GDM1 (cell line): ENCODE results near the gene HK2.
"Not testable (repeated sequence)": the region's sequence is repeated elsewhere in the genome, so short reads cannot be mapped to it uniquely, and the experiment has no call there.

ENCODE experiments used
- DNase-seq: peaks from one replicate; lab custom pipeline; 2025; lab: John Stamatoyannopoulos, UW

The HK2 gene

DNA sequence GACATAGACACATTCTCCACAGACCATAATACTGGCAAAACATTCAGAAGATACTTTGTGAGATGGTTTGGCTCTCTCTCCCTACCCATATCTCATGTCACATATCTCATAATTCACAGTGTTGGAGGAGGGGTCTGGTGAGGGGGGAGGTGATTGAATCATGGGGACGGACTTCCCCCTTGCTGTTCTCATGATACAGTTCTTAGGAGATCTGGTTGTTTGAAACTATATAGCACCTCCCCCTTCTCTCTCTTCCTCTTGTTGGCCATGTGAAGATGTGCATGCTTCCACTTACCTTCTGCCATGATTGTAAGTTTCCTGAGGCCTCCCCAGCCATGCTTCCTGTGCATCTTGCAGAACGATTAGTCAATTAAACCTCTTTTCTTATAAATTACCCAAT, 61.1 kb downstream of the HK2 start:
- no peak for DNase-seq

DNA sequence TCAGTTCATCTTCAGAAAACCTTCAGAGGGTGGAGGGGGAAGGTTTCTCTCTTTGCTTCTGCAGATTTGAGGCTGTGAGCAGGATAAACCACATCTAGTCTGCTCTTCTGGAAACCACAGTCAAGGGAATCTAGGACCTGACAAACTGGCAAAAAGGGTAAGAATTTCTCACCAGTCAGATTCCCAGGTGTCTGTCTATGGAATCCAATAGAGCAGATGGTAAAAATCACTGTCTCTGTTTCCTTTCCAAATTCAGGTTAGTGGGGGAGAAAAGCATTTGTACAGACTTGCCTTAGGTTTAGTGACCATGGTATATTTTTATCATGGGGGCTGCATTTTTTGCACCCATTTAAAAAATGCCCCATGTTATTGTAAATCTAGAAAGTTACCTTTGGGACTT, 62.3 kb downstream of the HK2 start:
- DNase-seq, result no peak

DNA sequence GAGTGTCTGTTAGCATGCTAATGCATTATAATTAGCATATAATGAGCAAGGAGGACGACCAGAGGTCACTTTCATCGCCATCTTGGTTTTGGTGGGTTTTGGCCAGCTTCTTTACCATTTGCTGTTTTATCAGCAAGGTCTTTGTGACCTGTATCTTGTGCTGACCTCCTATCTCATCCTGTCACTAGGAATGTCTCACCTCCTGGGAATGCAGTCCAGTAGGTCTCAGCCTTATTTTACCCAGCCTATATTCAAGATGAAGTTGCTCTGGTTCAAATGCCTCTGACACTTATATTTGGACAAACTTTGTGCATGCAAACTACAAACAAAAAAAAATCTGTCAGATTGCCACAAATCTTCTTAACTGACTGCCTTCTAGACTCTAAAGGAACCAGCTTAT, 66.3 kb downstream of the HK2 start:
- DNase-seq, result not testable (repeated sequence)

DNA sequence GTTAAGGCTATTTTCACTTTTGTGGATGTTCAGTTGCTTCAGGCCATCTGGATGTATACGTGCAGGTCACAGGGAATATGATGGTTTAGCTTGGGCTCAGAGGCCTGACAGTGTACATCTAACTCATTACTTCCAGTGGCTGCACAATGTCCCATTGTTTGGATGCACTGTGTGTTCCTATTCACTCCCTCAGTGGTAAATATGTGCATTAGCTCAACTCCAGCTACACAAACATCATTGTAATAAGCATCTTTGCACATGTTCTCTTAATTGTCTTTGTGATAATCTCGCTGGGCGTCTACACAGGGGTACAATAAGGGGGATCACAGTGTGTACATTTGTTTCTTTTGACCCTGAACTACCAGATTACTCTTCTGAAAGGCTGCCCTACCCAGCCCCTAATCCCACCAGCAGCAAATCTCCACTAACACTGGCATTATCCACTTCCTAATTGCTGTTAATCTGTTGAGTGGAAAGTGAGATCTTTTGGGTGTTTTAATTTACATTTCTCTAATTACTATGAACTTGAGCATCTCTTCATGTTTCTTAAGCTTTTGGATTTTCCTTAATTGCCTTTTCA, 68.4 kb downstream of the HK2 start:
- no peak for DNase-seq

DNA sequence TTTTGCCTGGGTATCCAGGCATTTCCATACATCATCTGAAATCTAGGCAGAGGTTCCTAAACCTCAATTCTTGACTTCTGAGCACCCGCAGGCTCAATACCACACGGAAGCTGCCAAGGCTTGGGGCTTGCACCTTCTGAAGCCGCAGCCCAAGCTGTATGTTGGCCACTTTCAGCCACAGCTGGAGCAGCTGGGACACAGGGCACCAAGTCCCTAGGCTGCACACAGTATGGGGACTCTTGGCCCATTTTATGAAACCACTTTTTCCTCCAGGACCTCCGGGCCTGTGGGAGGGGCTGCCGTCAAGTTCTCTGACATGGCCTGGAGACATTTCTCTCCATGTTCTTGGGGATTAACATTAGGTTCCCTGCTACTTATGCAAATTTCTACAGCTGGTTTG, 72.5 kb downstream of the HK2 start:
- DNase-seq, result no peak

DNA sequence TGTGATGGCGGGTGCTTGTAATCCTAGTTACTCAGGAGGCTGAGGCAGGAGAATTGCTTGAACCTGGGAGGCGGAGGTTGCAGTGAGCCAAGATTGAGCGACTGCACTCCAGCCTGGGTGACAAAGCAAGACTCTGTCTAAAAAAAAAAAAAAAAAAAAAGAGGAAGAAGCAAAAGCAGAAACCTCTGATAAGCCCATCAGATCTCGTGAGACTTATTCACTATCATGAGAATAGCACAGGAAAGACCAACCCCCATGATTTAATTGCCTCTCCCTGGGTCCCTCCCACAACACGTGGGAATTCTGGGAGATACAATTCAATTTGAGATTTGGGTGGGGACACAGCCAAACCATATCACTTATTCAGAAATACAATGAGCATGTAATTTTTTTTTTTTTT, 73.6 kb downstream of the HK2 start:
- DNase-seq, result not testable (repeated sequence)

DNA sequence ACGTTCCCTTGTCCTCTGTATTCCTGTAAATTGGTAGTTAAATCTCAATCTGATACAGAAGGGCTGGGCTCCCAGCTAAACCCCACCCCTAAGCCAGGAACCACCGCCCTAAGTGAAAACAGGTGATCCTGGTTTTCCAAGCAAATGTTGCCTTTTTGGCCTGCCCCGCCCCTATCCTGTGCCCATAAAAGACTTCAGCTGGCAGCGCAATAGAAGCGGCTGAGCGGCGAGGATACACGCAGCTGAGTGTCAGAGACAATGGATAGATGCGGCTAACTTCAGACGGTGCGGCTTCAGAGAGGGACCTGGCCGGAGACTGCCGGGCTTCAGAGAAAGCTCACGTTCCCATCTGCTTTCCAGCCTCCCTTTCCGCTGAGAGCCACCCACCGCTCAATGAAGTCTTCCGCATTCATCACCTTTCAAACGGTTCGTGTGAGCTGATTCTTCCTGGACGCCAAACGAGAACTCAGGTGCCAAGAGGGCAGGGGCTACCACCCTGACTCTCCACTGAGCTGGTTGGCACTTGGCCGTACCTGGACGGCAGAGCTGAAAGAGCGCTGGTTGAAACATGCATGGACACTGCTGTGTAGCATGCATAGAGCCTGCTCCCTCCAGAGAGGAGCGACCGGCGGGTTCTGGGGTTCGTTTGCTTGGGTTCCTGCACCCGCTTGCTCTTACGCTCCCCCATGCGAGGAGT, 75.0 kb downstream of the HK2 start:
- DNase-seq, result no peak

DNA sequence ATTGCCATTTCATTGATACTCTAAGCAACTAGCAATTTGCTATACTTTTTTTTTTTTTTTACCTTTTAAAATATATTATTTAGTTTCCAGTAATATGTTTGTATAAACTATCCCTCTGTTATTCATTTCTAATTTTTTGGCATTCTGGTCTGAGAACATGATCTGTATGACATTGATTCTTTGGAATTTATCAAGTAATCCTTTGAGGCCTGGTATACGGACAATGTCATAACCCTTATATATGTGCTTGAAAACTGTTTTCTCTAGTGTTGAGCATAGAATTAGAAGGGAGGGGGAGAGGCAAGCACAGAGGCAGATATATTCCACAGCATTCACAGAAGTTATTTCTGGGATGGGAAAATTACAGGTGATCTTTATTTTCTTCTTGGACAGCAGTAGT, 76.3 kb downstream of the HK2 start:
- no peak for DNase-seq

DNA sequence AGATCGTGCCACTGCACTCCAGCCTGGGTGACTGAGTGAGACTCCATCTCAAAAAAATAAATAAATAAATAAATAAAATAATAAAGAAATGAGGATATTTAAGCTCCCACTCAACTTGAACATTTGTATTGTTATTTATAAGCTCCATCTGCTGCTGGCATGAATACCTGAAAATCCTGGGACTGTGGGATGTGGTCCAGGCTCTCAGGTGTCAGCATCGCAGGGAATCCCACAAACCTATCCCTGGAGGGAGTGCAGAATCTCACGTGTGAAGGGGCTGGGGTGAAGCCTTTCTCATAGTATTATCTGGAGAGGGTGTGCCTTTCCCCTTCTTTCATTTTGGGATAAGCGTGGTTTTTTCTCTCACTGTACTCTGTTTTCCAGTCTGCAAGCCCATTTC, 77.1 kb downstream of the HK2 start:
- no peak for DNase-seq

DNA sequence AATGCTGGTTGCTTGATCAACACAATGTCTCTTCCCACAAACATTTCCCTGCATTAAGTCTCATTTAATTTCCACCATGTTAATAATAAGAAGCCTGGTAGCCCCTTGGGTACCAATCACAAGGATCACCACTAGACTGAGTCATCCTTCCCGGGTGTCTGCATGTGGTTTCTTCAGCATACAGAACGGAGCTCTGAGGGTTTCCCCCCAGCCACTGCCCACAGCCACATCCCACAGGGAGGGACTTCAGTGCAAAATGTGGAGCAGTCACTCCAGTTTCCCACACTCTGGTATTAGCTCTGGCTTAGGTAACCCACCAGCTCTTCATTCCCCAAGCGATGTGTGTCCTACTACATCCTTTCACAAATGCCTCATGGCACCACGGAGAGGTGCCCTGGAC, 81.8 kb downstream of the HK2 start:
- DNase-seq, result no peak

DNA sequence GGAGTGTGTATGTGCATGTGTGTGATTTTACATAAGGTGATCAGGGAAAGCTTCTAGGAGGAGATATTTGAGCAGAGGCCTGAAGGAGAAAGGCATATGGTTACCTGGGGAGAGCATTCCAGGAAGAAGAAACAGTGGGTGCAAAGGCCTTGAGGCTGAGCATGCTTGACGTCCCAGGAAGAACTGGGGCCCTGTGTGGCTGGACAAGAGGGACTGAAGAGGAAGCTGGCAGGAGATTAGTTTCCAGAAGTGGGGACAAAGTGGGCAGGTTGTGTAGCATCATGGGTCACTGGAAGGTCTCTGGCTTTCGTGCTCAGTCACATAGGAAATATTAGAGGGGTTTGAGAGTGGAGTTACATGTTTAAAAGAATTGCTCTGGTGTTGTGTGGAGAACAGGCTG, 82.5 kb downstream of the HK2 start:
- no peak for DNase-seq

DNA sequence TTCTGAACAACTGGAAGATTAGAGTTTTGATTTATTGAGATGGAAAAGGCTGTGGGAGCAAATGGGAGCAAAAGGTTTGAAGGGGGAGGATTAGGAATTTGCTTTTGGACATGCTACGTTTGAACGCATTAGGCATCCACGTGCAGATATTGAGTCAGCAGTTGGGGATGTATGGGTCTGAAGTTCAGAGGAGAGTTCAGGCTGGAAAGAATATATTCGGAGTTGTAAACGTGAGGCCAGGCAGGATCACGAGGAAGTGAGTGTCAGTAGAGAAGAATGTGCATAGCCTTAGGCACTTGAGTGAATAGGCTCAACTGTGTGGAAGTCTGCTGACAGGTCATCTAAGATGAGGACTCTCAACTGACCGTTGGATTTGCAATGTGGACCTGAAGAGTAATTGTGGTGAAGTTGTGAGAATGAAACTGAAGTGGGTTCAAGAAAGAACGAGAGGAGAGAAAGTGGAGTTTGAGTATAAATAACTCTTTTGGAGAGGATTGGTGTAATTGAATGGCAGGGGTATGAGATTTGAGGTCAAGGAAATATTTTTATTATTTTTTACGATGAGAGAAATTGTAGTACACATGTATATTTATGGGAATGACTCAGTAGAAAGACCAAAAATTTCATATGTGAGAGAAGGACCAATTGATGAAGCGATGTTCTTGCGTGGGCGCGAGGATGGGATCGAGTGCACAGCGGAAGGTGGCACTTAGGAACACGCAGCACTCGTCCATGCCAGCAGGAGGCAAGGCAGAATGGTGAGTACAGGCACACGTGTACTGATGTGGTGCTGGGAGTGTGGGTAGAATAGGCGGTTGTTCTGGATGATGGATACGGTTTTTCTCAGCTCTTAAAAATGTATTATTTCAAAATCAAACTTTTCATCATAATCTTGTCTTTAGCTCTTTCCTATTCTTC, 84.0 kb downstream of the HK2 start:
- DNase-seq, result no peak

DNA sequence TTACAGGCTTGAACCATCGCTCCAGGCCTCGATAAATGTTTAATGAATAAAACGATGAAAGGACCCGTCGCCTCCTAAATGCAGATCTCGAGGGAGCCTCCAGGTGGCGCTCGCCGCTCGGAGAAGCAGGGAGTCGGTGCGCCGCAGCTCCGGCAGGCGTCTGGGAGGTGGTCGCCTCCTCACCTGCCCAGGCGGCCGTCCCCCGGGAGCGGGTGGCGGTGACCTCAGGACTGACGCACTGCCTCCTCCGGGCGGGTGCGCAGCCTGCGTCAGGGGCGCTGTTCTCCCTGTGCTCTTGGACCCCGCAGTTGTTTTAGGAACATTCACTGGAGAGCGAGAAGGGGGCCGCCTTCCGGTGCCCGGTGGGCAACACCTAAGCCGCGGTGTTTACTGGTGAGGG, 85.9 kb downstream of the HK2 start:
- peak; percentile 11 for DNase-seq

DNA sequence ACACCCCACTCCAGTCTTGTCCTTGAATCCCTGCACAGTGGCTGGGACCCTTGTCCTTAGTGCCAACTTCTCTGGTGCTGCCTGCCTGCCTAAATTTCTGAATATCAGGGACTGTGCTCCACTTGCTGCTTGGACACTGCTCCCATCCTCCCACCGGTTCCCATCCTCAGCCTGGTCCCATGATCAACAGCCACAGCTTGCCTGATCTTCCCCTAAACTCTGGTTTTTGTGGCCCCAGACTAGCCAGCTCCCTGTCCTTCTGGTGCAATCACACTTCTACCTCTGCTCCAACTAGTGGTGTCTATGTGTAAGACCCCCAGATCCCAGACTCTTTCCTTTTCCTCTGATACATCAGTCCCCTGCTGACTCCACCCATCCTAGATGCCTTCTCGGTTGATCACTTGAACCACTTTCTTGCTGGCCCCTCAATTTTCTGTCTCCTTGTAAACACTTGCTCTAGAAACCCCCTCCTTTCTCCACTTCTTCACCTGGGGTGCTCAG, 87.4 kb downstream of the HK2 start:
- DNase-seq, result no peak

DNA sequence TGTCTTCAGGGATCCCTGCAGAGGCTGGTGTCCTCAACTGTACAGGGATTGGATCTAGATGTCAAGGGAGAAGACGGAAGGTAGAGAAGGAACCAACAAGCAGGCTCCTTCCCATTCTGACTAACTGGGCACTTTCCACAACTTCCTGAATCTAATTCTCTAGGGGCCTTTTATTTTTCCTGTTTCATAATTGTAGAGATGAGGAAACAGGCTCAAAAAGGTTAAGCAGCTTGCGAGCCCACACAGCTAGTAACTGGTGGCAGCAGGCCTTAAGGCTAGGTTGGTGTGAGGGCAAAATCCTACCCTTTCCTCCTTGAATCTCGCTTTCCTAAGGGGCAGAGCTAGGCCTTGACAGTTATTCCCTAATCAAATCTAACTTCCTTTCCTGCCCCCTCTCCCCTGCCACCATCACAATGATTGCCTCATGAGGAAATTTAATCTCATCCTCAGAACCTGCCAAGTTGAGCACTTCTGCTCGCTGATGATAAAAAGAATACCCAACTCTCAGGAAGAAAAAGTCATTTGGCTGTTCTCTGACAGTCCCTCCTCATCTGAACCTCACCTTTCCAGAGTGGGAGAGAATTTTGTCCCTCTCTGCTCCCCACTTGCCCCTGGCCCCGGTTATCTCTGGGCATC, 88.8 kb downstream of the HK2 start:
- DNase-seq, result no peak

DNA sequence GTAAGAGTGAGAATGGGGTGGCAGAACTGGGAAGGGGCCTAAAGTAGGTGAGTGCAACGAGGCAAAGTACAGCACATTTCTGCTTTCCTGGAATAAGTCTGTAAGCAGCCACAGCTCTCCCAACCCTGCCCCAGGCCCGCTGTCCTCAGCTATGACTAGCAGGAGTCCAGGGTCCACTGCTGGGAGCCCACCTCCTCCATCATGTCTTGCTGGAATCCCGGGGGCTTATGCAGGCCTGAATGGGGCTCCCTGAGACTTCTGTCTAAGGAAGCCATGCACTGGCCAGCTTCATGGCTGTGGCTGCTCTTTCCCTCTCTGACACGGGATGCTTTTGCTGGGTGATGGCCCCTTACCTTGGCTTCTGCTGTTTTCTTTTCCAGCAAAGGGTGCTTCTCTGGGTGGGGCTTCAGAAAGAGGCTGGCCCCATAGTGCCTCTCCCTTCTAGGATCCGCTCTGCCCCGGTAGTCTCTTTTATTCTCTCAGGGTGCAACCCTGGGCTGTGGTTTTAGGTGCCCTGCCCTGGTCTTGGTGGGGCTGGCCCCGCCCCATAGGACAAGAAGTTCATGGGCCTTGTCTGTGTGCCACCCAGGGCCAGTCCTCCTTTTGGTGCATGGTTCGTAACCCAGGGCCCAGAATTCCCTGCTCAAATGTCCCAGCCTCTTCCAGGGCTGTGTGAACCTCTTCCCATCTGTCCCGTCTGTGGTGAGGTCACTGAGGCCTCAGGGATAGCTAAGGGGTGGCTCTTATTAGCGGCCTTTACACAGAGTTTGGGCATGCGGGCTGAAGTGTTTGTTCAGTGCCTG, 90.7 kb downstream of the HK2 start:
- no peak for DNase-seq

DNA sequence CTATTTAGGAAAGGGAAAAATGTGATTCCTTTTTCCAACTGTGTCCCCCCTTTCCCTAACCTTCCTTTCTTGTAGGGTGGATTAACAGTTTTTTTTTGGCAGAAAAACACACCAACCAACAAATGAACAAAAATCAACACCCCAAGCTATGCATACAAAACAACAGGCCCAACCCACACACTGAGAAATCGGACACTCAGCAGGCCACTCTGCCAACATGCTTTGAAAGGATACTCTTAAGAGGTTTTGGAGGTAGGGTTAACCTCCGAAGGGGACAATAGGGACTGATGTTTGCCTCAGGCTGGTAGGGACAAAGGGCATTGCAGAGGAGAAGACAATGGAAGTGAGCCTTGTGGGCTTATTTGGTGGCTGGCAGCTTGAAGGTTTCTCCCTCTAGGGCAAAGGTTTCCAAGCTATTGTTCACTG, 91.4 kb downstream of the HK2 start:
- DNase-seq, result no peak

DNA sequence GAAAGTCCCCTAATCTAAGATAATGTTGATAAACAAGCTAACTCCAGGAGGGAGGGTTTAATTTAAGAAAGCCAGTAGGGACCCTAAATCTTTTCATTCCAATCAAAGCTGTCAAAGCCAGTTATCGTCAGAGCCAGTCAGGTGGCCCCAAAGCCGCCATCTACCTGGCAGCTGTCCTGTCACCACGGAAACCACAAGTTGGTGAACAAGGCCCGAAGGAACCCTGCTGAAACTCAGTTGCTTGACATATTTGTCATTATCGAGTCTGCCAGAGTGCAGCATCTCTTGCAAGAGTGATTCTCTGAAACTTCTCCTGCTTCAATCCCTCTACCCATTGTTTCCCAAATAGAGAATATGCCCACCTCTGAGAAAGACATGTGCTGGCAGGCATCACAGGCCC, 93.7 kb downstream of the HK2 start:
- DNase-seq, result no peak

DNA sequence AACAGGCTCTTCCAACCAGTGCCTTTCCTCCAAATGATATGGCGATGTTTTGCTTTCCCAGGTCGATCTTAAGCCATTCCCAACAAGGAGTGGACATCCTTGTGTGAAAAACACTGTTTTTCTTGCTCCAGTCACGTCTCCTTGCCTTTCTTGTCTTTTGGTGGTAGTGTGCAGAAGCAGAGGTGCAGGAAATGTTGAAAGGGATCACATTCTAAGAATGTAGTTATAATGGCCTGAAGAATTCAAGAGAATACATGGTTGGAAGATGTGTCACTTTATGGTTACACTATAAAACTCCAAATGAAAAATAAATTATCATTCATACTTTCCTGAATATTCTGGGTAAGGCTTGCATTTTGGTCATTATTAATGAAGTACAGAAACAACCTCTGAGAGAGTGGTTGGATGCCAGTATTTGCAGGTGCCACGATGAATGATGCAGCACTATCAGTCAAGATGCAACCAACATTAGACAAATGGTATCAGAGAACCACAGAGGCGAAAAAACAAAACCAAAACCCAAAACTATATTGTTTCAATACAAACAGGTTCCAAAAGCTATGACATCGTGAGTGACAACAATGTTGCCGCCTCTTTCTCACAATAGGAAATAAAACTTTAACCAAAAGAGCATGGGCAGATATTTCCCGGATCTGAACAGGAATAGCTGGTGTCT, 97.0 kb downstream of the HK2 start:
- DNase-seq, result no peak

DNA sequence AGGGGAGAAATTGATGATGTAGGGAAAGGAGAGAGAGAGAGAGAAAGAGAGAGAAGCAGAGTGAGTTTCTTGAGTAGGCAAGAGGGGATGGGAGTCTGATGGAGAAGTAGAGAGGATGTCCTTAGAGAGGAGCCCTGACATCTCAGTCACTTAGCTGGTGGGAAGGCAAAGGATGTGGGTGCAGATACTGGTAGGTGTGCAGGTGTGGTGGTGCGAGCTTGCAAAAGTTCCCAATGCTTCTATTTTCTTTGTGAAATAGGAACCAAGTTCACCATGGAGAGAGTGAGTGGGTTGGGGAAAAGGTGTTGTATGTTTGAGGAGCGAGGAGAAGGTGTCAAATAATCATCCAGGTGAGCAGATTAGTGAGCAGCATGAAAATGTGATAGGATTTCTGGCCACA, 98.0 kb downstream of the HK2 start:
- no peak for DNase-seq

DNA sequence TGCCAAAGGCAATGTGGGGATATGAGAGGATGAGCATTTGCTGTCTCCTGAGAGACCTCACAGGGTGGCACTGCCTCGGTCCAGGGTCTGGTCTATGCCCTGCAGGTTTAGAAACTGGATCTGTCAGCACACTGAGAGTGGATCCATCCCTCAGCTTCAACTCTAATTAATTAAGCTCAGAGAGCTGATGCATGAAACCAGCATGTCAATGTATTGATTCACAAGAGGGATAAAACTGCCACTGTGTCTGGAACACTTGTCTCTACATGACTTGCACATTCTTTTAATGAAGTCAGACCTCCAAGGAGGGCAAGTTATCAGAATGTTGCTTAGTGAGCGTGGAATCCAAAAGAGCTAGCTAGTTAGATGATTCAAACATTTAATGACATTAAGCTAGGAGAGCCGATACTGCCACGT, 102.1 kb downstream of the HK2 start:
- DNase-seq, result no peak
